Activated naive CD4-positive, alpha-beta T cell treated with Interleukin-2 at 50 U/mL for 16 hours (primary cell): ENCODE results near the gene FBN2.
"Not testable (repeated sequence)": the region's sequence is repeated elsewhere in the genome, so short reads cannot be mapped to it uniquely, and the experiment has no call there.

Source experiments
- DNase-seq: peaks from one replicate; pipeline ENCODE4 v3.0.0-alpha.2; 2020

The FBN2 gene

GRCh38 chr5:128475693-128476092 lies 62.4 kb downstream of the FBN2 start:
- no peak for DNase-seq

- no peak for DNase-seq
Observed at GRCh38 chr5:128472919-128473318, 65.1 kb downstream of the FBN2 start.

GRCh38 chr5:128472036-128472435 lies 66.0 kb downstream of the FBN2 start:
- DNase-seq = no peak

- DNase-seq = no peak
Observed at GRCh38 chr5:128470663-128471062, 67.4 kb downstream of the FBN2 start.

- DNase-seq = no peak
Observed at GRCh38 chr5:128469912-128470311, 68.1 kb downstream of the FBN2 start.

GRCh38 chr5:128466980-128467379 lies 71.1 kb downstream of the FBN2 start:
- DNase-seq = no peak

GRCh38 chr5:128466554-128466953 lies 71.5 kb downstream of the FBN2 start:
- no peak for DNase-seq

GRCh38 chr5:128464596-128464995 lies 73.4 kb downstream of the FBN2 start:
- no peak for DNase-seq

- DNase-seq = no peak
Observed at GRCh38 chr5:128462330-128462729, 75.7 kb downstream of the FBN2 start.

- DNase-seq = not testable (repeated sequence)
Observed at GRCh38 chr5:128457147-128457915, 80.7 kb downstream of the FBN2 start.

- DNase-seq = no peak
Observed at GRCh38 chr5:128455841-128456361, 82.1 kb downstream of the FBN2 start.

- no peak for DNase-seq
Observed at GRCh38 chr5:128453121-128453520, 84.9 kb downstream of the FBN2 start.

- DNase-seq = not testable (repeated sequence)
Observed at GRCh38 chr5:128447224-128447623, 90.8 kb downstream of the FBN2 start.

GRCh38 chr5:128441941-128442350 lies 96.1 kb downstream of the FBN2 start:
- DNase-seq = no peak

GRCh38 chr5:128441165-128441564 lies 96.9 kb downstream of the FBN2 start:
- DNase-seq = no peak

GRCh38 chr5:128436749-128437188 lies 101.3 kb downstream of the FBN2 start:
- DNase-seq = no peak

- no peak for DNase-seq
Observed at GRCh38 chr5:128435861-128436260, 102.2 kb downstream of the FBN2 start.

- no peak for DNase-seq
Observed at GRCh38 chr5:128434993-128435392, 103.1 kb downstream of the FBN2 start.

GRCh38 chr5:128432913-128433440 lies 105.1 kb downstream of the FBN2 start:
- no peak for DNase-seq

GRCh38 chr5:128427921-128428320 lies 110.1 kb downstream of the FBN2 start:
- no peak for DNase-seq

- DNase-seq = no peak
Observed at GRCh38 chr5:128426090-128426534, 111.9 kb downstream of the FBN2 start.

- DNase-seq = no peak
Observed at GRCh38 chr5:128424646-128425045, 113.4 kb downstream of the FBN2 start.

GRCh38 chr5:128422612-128423011 lies 115.4 kb downstream of the FBN2 start:
- no peak for DNase-seq

- no peak for DNase-seq
Observed at GRCh38 chr5:128414469-128414868, 123.6 kb downstream of the FBN2 start.
